Measurements from ENCODE around the gene P2RY14.
"Not testable (repeated sequence)": the region's sequence is repeated elsewhere in the genome, so short reads cannot be mapped to it uniquely, and the experiment has no call there.

The P2RY14 gene

GRCh38 chr3:151178208-151178845 lies 100.0 kb downstream of the P2RY14 start:
- no peak overlapping the region for H3K4me3 ChIP-seq (ENCODE audit: low read depth, low read length)
- no peak for TF ChIP-seq CTCF (IDR thresholded peaks at IDR 0.05; ENCODE audit: control insufficient read depth, extremely low read depth, insufficient read depth)
- no peak for DNase-seq (ENCODE audit: low read depth)

GRCh38 chr3:151175952-151176351 lies 102.4 kb downstream of the P2RY14 start:
- no peak for DNase-seq (ENCODE audit: low read depth)
- TF ChIP-seq CTCF (IDR thresholded peaks at IDR 0.05; ENCODE audit: control insufficient read depth, extremely low read depth, insufficient read depth), result no peak
- H3K4me3 ChIP-seq (ENCODE audit: low read depth, low read length), result no peak overlapping the region

GRCh38 chr3:151174351-151174750 lies 104.0 kb downstream of the P2RY14 start:
- TF ChIP-seq CTCF (IDR thresholded peaks at IDR 0.05; ENCODE audit: control insufficient read depth, extremely low read depth, insufficient read depth), result no peak
- no peak for DNase-seq (ENCODE audit: low read depth)
- no peak overlapping the region for H3K4me3 ChIP-seq (ENCODE audit: low read depth, low read length)

GRCh38 chr3:151171145-151171757 lies 107.1 kb downstream of the P2RY14 start:
- no peak for TF ChIP-seq CTCF (IDR thresholded peaks at IDR 0.05; ENCODE audit: control insufficient read depth, extremely low read depth, insufficient read depth)
- no peak overlapping the region for H3K4me3 ChIP-seq (ENCODE audit: low read depth, low read length)
- DNase-seq (ENCODE audit: low read depth), result no peak

DNA sequence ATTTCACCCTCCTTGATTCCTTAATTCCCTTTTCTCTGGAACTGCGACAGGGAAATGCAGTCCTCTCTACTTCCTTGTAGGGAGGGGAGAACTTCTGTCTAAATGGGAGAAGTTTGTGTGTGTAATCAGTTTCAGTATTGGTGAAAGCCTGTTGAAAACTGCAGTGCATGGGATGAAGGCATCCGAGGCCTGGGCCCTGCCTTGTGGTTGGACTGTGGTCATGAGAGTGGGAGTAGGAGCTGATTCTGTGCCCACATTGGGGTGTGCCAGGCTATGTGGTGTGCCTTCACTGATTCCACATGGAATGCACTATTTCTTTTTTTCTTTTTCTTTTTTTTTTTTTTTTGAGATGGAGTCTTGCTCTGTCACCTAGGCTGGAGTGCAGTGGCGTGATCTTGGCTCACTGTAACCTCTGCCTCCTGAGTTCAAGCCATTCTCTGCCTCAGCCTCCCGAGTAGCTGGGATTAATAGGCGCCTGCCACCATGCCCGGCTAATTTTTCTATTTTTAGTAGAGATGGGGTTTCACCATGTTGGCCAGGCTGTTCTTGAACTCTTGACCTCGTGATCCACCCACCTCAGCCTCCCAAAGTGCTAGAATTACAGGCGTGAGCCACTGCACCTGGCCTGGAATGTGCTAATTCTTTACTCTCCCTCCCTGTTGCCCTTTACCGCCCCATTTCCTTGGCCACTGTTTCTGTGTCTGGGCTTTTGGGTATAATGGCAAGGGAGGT lies 108.2 kb downstream of the P2RY14 start:
- H3K4me3 ChIP-seq (ENCODE audit: low read depth, low read length); DNase-seq (ENCODE audit: low read depth): not testable (repeated sequence)

DNA sequence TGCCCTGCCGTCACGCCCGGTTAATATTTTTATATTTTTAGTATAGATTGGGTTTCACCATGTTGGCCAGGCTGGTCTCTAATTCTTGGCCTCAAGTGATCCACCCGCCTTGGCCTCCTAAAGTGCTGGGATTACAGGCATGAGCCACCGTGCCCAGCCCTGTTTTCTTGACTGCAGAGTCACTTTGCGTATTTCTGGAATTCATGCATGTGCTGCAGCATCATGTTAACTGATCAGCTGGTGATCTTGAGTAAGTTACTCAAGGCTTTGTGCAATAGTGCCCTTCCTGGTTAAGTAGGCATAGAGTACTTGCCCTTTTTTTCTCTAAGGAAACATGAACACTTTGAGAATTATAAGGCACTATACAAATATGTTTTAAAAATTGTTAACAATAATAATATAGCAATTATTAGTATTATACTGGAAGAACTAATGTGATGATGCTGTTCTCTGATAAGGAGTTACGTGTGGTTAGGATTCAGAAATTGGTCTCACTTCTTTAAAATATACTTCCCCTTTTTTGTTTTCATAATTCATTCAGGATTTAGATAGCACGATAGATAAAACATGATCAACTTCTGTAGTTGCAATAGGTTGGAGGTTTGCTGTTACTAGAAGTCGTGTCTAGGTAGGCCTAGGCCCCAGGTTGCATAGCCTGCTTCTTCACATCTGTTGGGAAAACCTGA lies 108.9 kb downstream of the P2RY14 start:
- H3K4me3 ChIP-seq (ENCODE audit: low read depth, low read length), result no peak overlapping the region
- DNase-seq (ENCODE audit: low read depth), result no peak

More for the DNA sequence above, 108.9 kb downstream of the P2RY14 start:
- TF ChIP-seq CTCF (IDR thresholded peaks at IDR 0.05; ENCODE audit: control insufficient read depth, extremely low read depth, insufficient read depth), result no peak
